NT2/D1 (cell line): ENCODE measurements around the gene CAPN14.

Experiments used
- DNase-seq: peaks from one replicate; pipeline ENCODE4 v3.0.0-alpha.2; 2011; ENCODE audit warnings: low read depth, low spot score
- H3K27me3 ChIP-seq: 2 replicates; pipeline ENCODE4 v1.6.0; 2011; ENCODE audit warnings: mild to moderate bottlenecking; ENCODE audit not compliant: insufficient read length, insufficient read depth
- H3K36me3 ChIP-seq: 2 replicates; pipeline ENCODE4 v1.6.1; 2011; ENCODE audit warnings: mild to moderate bottlenecking, low read length, mixed read lengths; ENCODE audit not compliant: insufficient read depth, insufficient read length
- H3K4me1 ChIP-seq: 2 replicates; pipeline ENCODE4 v1.5.1; 2011; ENCODE audit not compliant: insufficient read depth, insufficient read length
- H3K4me3 ChIP-seq: 2 replicates; pipeline ENCODE4 v1.5.1; 2011; ENCODE audit warnings: low read depth; ENCODE audit not compliant: insufficient read length
- H3K9ac ChIP-seq: 2 replicates; pipeline ENCODE4 v1.6.0; 2011; ENCODE audit warnings: low read depth; ENCODE audit not compliant: insufficient read length
- H3K9me3 ChIP-seq: 2 replicates; pipeline ENCODE4 v1.5.1; 2011; ENCODE audit warnings: mild to moderate bottlenecking, low read length; ENCODE audit not compliant: insufficient read depth
- SUZ12 ChIP-seq: IDR thresholded peaks from 2 replicates; pipeline ENCODE4 v1.6.1; 2011; ENCODE audit not compliant: insufficient read length, insufficient read depth; ENCODE audit errors: extremely low read depth
- YY1 ChIP-seq: IDR thresholded peaks from 2 replicates; pipeline ENCODE4 v1.6.1; 2011; ENCODE audit not compliant: insufficient read length, insufficient read depth
- ZNF274 ChIP-seq: IDR thresholded peaks from 2 replicates; pipeline ENCODE4 v1.6.1; 2011; ENCODE audit warnings: mild to moderate bottlenecking, low read depth, low read length

The CAPN14 gene

GRCh38 chr2:31208240-31208639, 9.1 kb downstream of the CAPN14 start:
- no peak for DNase-seq
- TF ChIP-seq YY1: no peak
- no peak for TF ChIP-seq ZNF274
- no peak for TF ChIP-seq SUZ12
- H3K36me3 ChIP-seq: no peaks in the 10 kb centered on the region
- H3K9ac ChIP-seq: no peak overlapping the region
- H3K9me3 ChIP-seq: no peaks in the 10 kb centered on the region
- H3K27me3 ChIP-seq: no peaks in the 10 kb centered on the region
- H3K4me3 ChIP-seq: no peak overlapping the region
- no peaks in the 10 kb centered on the region for H3K4me1 ChIP-seq

- Histone ChIP-seq H3K27me3 (no peaks in the 10 kb centered on the region), H3K36me3 (no peaks in the 10 kb centered on the region), H3K4me3 (no peak overlapping the region), H3K4me1 (no peaks in the 10 kb centered on the region), H3K9me3 (no peaks in the 10 kb centered on the region), H3K9ac (no peak overlapping the region)
- DNase-seq: peak; percentile 71
- TF ChIP-seq ZNF274 (no peak), YY1 (no peak), SUZ12 (no peak)
These were observed 9.5 kb downstream of the CAPN14 start for GRCh38 chr2:31207790-31208189.

GRCh38 chr2:31205613-31206012, 11.7 kb downstream of the CAPN14 start:
- Histone ChIP-seq H3K9me3 (no peaks in the 10 kb centered on the region), H3K36me3 (no peaks in the 10 kb centered on the region), H3K27me3 (no peaks in the 10 kb centered on the region), H3K9ac (no peak overlapping the region), H3K4me1 (no peaks in the 10 kb centered on the region), H3K4me3 (no peak overlapping the region)
- TF ChIP-seq YY1 (no peak), ZNF274 (no peak), SUZ12 (no peak)
- DNase-seq: no peak

- no peak for DNase-seq
- TF ChIP-seq SUZ12 (no peak), ZNF274 (no peak)
These were observed 12.1 kb downstream of the CAPN14 start for GRCh38 chr2:31205186-31205585.

GRCh38 chr2:31204783-31205182, 12.5 kb downstream of the CAPN14 start:
- TF ChIP-seq YY1 (no peak), ZNF274 (no peak), SUZ12 (no peak)
- Histone ChIP-seq H3K9ac (no peak overlapping the region), H3K27me3 (no peaks in the 10 kb centered on the region), H3K4me1 (no peaks in the 10 kb centered on the region), H3K9me3 (no peaks in the 10 kb centered on the region), H3K36me3 (no peaks in the 10 kb centered on the region), H3K4me3 (no peak overlapping the region)
- DNase-seq: no peak

More at GRCh38 chr2:31205186-31205585, 12.1 kb downstream of the CAPN14 start:
- H3K27me3 ChIP-seq: no peaks in the 10 kb centered on the region
- H3K36me3 ChIP-seq: no peaks in the 10 kb centered on the region
- H3K4me3 ChIP-seq: no peak overlapping the region
- no peaks in the 10 kb centered on the region for H3K9me3 ChIP-seq
- no peak overlapping the region for H3K9ac ChIP-seq
- H3K4me1 ChIP-seq: no peaks in the 10 kb centered on the region

- no peak for DNase-seq
- no peaks in the 10 kb centered on the region for H3K27me3 ChIP-seq
- no peak for TF ChIP-seq SUZ12
- TF ChIP-seq ZNF274: no peak
- no peak for TF ChIP-seq YY1
- no peak overlapping the region for H3K4me3 ChIP-seq
- no peaks in the 10 kb centered on the region for H3K4me1 ChIP-seq
- H3K9me3 ChIP-seq: no peaks in the 10 kb centered on the region
- no peak overlapping the region for H3K9ac ChIP-seq
- no peaks in the 10 kb centered on the region for H3K36me3 ChIP-seq
These were observed 13.4 kb downstream of the CAPN14 start for GRCh38 chr2:31203916-31204315.

GRCh38 chr2:31202833-31203232, 14.5 kb downstream of the CAPN14 start:
- H3K9ac ChIP-seq: no peak overlapping the region
- H3K27me3 ChIP-seq: no peaks in the 10 kb centered on the region
- H3K4me3 ChIP-seq: no peak overlapping the region
- no peaks in the 10 kb centered on the region for H3K36me3 ChIP-seq
- TF ChIP-seq YY1 (no peak), ZNF274 (no peak), SUZ12 (no peak)
- H3K4me1 ChIP-seq: no peaks in the 10 kb centered on the region
- DNase-seq: no peak
- H3K9me3 ChIP-seq: no peaks in the 10 kb centered on the region

- Histone ChIP-seq H3K4me3 (no peak overlapping the region), H3K36me3 (no peaks in the 10 kb centered on the region), H3K27me3 (no peaks in the 10 kb centered on the region), H3K9me3 (no peaks in the 10 kb centered on the region), H3K4me1 (no peaks in the 10 kb centered on the region), H3K9ac (no peak overlapping the region)
- no peak for TF ChIP-seq SUZ12
- TF ChIP-seq ZNF274: no peak
- no peak for TF ChIP-seq YY1
- no peak for DNase-seq
These were observed 15.3 kb downstream of the CAPN14 start for GRCh38 chr2:31202041-31202440.
